Fibroblast of lung (primary cell): ENCODE measurements around the gene BGN. TPM values are rescaled to one million over a fixed set of nuclear protein-coding genes. Genes with fewer than 3 reads are reported as not detected.

ENCODE experiments used
- DNase-seq, 2 donors: peaks; one replicate each; pipeline versions ENCODE4 v3.0.0 to v3.0.0-alpha.2; 2010; ENCODE audit warnings: low read depth in 2 of 2
- H2AFZ ChIP-seq: 2 replicates; pipeline ENCODE4 v1.5.1; 2012; ENCODE audit warnings: low read length, control low read depth, inconsistent platforms
- H3K27ac ChIP-seq: 2 replicates; pipeline ENCODE4 v1.5.1; 2011; ENCODE audit warnings: low read length, control low read depth; ENCODE audit not compliant: insufficient read depth
- H3K27me3 ChIP-seq: 2 replicates; pipeline ENCODE4 v1.5.1; 2011; ENCODE audit warnings: mild to moderate bottlenecking, low read length; ENCODE audit not compliant: control insufficient read depth, insufficient read depth
- H3K36me3 ChIP-seq: 2 replicates; pipeline ENCODE4 v1.5.1; 2011; ENCODE audit warnings: low read length; ENCODE audit not compliant: control insufficient read depth, insufficient read depth
- H3K4me1 ChIP-seq: 2 replicates; pipeline ENCODE4 v1.5.1; 2011; ENCODE audit warnings: low read length; ENCODE audit not compliant: control insufficient read depth, insufficient read depth; ENCODE audit errors: extremely low read depth
- H3K4me2 ChIP-seq: 2 replicates; pipeline ENCODE4 v1.5.1; 2011; ENCODE audit warnings: low read length, control low read depth; ENCODE audit not compliant: insufficient read depth; ENCODE audit errors: extremely low read depth
- H3K4me3 ChIP-seq, 4 experiments: fragments of 200-600 bp in 1 of 4; sonication (generic) in 1 of 4; replicated peaks in 1 of 4; 2 replicates each; pipeline ENCODE4 v1.5.1; 2011 to 2016; ENCODE audit warnings: low read length in 4 of 4, low read depth in 3 of 4, mild to moderate bottlenecking in 3 of 4, control low read depth in 2 of 4, inconsistent platforms in 1 of 4, mixed read lengths in 1 of 4; ENCODE audit not compliant: insufficient read depth in 1 of 4; ENCODE audit errors: control extremely low read depth in 1 of 4
- H3K79me2 ChIP-seq: 2 replicates; pipeline ENCODE4 v1.5.1; 2012; ENCODE audit warnings: mild to moderate bottlenecking, low read length, inconsistent platforms; ENCODE audit not compliant: control insufficient read depth, insufficient read depth
- H3K9ac ChIP-seq: 2 replicates; pipeline ENCODE4 v1.5.1; 2011; ENCODE audit warnings: mild to moderate bottlenecking, low read length, control low read depth; ENCODE audit not compliant: insufficient read depth
- H3K9me3 ChIP-seq: 2 replicates; pipeline ENCODE4 v1.5.1; 2012; ENCODE audit warnings: low read depth, low read length; ENCODE audit not compliant: control insufficient read depth, insufficient read depth
- H4K20me1 ChIP-seq: 2 replicates; pipeline ENCODE4 v1.5.1; 2011; ENCODE audit warnings: low read length; ENCODE audit not compliant: control insufficient read depth, insufficient read depth; ENCODE audit errors: extremely low read depth
- EZH2 ChIP-seq: IDR thresholded peaks from 2 replicates; pipeline ENCODE4 v1.5.1; 2012; ENCODE audit warnings: low read length, control low read depth, mild to moderate bottlenecking; ENCODE audit errors: missing control alignments
- polyA plus RNA-seq, 2 donors: library from polyadenylated mRNA; depleted of rRNA in 1 of 2; stranded (reverse) in 1 of 2; unstranded in 1 of 2; fragments of >200 nt; gene quantifications; 2 replicates each; pipeline ENCODE4 v1.2.1, GENCODE V29; 2011 to 2012; ENCODE audit warnings: missing spikeins in 1 of 2
- total RNA-seq: library from RNA; depleted of rRNA; stranded (reverse); fragments of >200 nt; gene quantifications from 2 replicates; pipeline ENCODE4 v1.2.1, GENCODE V29; 2014
- TF ChIP-seq, protein P1 (sequence below), 2 donors: IDR thresholded peaks in 1 of 2; conservative IDR thresholded peaks in 1 of 2; 1 replicate in 1 of 2; 2 replicates in 1 of 2; pipeline ENCODE4 v1.5.1; 2011 to 2012; ENCODE audit warnings: low read length in 2 of 2, control low read depth in 1 of 2, inconsistent platforms in 1 of 2, low read depth in 1 of 2, mild to moderate bottlenecking in 1 of 2

The BGN gene
- total and polyA plus RNA-seq, 2 donors (not counting 1 experiment from before 2014, with no cell fraction given) = 10.1 to 61.7 TPM

DNA sequence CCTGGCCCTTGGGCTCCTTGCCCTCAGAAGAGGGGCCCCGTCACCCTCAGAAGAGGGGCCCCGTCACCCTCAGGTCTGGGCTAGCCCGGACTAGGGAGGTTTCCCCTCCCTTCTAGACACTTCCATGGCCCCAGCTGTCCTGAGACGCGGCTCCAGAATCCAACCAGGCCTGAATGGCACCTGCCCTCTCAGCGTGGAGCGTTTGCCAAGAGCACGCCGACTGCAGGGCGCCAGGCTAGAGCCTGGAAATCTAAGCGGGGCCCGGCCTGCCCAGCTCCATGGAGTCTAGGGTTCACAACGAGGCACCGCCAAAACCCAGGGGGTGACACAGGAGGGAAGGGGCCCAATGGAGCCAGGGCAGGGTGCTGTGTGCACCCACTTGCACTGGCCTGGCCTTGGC is 14.8 kb downstream of the BGN start:
- H3K4me3 ChIP-seq = no peak overlapping the region
- TF ChIP-seq, protein P1, sequence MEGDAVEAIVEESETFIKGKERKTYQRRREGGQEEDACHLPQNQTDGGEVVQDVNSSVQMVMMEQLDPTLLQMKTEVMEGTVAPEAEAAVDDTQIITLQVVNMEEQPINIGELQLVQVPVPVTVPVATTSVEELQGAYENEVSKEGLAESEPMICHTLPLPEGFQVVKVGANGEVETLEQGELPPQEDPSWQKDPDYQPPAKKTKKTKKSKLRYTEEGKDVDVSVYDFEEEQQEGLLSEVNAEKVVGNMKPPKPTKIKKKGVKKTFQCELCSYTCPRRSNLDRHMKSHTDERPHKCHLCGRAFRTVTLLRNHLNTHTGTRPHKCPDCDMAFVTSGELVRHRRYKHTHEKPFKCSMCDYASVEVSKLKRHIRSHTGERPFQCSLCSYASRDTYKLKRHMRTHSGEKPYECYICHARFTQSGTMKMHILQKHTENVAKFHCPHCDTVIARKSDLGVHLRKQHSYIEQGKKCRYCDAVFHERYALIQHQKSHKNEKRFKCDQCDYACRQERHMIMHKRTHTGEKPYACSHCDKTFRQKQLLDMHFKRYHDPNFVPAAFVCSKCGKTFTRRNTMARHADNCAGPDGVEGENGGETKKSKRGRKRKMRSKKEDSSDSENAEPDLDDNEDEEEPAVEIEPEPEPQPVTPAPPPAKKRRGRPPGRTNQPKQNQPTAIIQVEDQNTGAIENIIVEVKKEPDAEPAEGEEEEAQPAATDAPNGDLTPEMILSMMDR (conservative IDR thresholded peaks at IDR 0.05 in 1 of 2, IDR thresholded peaks at IDR 0.05 in 1 of 2; ENCODE audit: low read depth in 1 of 2, low read length in 2 of 2) = no peak
- no peak for TF ChIP-seq EZH2
- no peak overlapping the region for H3K27ac ChIP-seq
- no peaks in the 10 kb centered on the region for H4K20me1 ChIP-seq
- no peak overlapping the region for H2AFZ ChIP-seq
- no peaks in the 10 kb centered on the region for H3K4me1 ChIP-seq
- H3K79me2 ChIP-seq = no peaks in the 10 kb centered on the region
- no peak for DNase-seq
- H3K27me3 ChIP-seq = no peaks in the 10 kb centered on the region
- no peaks in the 10 kb centered on the region for H3K36me3 ChIP-seq
- H3K4me2 ChIP-seq = no peak overlapping the region
- H3K9me3 ChIP-seq = no peaks in the 10 kb centered on the region
- H3K9ac ChIP-seq = no peak overlapping the region

DNA sequence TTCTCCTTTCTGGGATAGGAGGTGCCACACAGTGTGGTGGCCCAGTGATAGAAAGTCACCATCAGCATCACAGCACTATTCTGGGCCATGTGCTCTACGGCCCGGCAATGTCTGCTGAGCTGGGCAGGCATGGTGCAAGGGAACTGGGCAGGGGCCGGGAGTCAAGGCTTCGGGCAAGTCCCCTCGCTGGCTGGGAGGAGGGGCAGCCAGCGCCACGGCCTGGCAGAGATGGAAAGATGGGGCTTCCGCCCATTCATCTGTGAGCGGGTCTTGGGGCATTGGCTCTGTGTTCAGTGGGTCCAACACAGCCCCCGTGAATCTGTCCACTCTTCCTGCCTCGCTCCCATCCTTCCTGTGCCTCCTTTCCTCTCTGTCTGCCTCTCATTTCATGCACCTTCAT is 15.6 kb downstream of the BGN start:
- H2AFZ ChIP-seq = no peak overlapping the region
- no peaks in the 10 kb centered on the region for H4K20me1 ChIP-seq
- H3K27me3 ChIP-seq = no peaks in the 10 kb centered on the region
- no peaks in the 10 kb centered on the region for H3K9me3 ChIP-seq
- DNase-seq = no peak
- no peaks in the 10 kb centered on the region for H3K4me1 ChIP-seq
- H3K9ac ChIP-seq = no peak overlapping the region
- H3K4me2 ChIP-seq = no peak overlapping the region
- no peak overlapping the region for H3K27ac ChIP-seq
- H3K4me3 ChIP-seq = no peak overlapping the region
- H3K36me3 ChIP-seq = no peaks in the 10 kb centered on the region
- H3K79me2 ChIP-seq = no peaks in the 10 kb centered on the region
- TF ChIP-seq, protein P1 (conservative IDR thresholded peaks at IDR 0.05 in 1 of 2, IDR thresholded peaks at IDR 0.05 in 1 of 2; ENCODE audit: low read depth in 1 of 2, low read length in 2 of 2) = no peak
- TF ChIP-seq EZH2 = peak; percentile 54

DNA sequence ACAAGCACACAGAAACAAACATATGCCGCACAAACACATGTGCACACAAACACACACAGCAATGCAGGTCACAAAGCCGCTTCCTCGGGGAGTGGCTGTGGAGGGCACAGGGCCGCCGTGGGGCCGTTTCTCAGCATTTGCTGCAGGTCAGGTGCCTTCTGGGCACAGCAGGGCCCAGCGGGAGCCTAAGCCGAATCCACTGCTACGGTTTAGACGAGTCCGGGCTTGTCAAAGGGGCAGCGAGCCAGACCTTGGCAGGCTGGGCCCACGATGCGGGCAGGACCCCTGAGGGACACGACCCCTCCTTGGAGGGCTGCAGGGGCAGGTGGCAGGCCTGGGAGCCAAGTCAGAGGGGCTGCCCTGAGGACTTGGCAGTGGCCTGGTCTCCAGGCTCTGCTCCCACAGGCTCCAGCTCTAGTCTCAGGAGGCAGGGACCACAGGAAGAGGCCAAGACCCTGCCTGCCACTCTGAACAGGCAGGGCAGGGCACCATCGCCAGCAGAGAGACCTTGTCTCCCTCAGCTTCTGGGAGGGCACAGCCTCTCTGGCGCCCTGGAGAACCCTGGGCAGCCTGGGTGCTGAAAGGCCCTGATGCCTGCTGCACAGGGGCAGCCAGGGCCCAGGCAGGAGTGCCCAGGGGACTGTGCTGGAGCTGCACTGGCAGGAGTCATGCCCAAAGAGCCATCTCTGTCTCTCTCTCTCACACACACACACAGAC is 17.2 kb downstream of the BGN start:
- H4K20me1 ChIP-seq = no peaks in the 10 kb centered on the region
- no peaks in the 10 kb centered on the region for H3K4me1 ChIP-seq
- no peaks in the 10 kb centered on the region for H3K36me3 ChIP-seq
- H3K4me2 ChIP-seq = no peak overlapping the region
- peaks cover 4% of the 10 kb centered on the region for H3K27me3 ChIP-seq
- H3K9me3 ChIP-seq = no peaks in the 10 kb centered on the region
- H3K27ac ChIP-seq = no peak overlapping the region
- H2AFZ ChIP-seq = no peak overlapping the region
- H3K4me3 ChIP-seq = no peak overlapping the region
- TF ChIP-seq, protein P1 (conservative IDR thresholded peaks at IDR 0.05 in 1 of 2, IDR thresholded peaks at IDR 0.05 in 1 of 2; ENCODE audit: low read depth in 1 of 2, low read length in 2 of 2) = no peak
- peak; percentile 10 for TF ChIP-seq EZH2
- H3K79me2 ChIP-seq = no peaks in the 10 kb centered on the region
- no peak overlapping the region for H3K9ac ChIP-seq
- DNase-seq = peak in 1 of 2 donors; percentile 42
